Globus pallidus (tissue), 1 donor: ENCODE data around the gene SPATA3.
"Not testable (repeated sequence)": the region's sequence is repeated elsewhere in the genome, so short reads cannot be mapped to it uniquely, and the experiment has no call there.

Source experiments
- DNase-seq: peaks from one replicate; pipeline ENCODE4 v3.0.0-alpha.2; 2015; ENCODE audit warnings: low spot score

Gene SPATA3

DNA sequence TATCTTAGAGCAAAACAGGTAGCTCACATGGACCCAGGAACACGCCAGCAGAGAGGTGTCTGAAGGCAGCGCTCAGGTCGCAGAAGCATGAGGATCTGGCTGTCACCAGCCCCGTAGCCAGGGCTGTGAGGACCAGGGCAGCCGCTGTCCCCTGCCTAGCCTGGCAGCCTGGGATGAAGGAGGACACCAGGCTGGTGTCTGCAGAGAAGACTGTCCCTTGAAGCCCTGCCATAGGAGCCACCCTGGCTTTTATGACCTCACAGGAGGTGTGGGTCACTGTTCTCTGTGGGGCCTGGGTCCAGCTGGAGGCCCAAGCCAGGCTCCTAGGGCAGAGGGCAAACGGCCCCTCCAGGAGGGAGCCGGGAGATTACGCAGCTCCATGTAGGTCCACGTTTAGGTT lies at the start of gene SPATA3:
Gene SPATA3, plus strand, starts transcription at position 301 of the 400 bp plus-strand sequence. CDS start 113 bp downstream, outside the sequence.
- DNase-seq, result no peak

DNA sequence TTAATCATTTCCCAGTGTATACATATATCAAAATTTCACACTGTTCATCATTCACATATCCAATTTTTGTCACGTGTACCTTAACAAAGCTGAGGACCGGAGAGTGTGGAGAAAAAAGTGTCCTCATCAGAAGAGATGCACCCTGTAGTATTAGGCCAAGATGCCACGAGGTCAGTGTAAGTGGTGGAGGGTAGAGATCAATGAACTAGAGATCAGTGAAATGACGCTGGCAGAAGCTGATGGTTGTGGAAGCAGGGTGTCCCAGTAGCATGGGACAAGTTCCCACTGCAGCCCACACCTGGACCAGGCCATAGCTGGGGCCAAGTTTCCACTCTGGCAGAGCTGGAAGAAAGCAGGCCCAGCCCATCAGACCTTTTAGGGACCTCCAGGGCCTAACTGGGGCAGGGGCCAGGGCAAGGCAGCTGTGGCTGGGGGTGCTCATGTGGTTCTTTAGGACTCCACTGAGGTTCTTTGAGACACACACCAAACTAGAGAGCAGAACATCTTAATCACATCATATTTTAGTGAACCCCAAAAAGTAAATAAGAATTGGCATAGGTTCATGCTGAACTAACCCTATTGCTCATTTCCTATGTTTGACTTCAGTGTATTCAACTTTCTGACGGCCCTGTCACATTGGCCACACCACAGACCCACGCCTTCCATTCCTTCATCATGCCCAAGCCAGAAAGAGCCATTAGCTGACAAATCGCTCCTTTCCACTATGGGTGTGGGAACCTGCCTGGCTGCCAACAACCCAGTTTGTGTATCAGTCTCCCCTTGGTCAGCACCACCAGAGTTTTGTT lies 49.3 kb upstream of the SPATA3 start:
- DNase-seq, result no peak

DNA sequence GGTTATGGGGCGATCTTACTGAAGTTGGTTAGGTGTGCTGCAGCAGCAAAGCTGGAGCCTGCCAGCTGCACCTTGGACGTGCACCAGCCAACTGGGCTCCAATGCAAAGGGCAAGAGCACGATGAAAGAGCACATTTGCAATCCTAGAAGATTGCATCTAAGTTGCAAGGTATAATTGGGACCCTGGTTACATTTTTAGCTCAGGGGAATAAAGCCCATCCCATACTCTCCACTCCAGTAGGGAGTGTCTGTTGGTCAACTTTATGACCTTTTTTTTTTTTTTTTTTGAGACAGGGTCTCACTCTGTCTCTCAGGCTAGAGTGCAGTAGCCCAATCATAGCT lies 48.7 kb upstream of the SPATA3 start:
- DNase-seq, result no peak

DNA sequence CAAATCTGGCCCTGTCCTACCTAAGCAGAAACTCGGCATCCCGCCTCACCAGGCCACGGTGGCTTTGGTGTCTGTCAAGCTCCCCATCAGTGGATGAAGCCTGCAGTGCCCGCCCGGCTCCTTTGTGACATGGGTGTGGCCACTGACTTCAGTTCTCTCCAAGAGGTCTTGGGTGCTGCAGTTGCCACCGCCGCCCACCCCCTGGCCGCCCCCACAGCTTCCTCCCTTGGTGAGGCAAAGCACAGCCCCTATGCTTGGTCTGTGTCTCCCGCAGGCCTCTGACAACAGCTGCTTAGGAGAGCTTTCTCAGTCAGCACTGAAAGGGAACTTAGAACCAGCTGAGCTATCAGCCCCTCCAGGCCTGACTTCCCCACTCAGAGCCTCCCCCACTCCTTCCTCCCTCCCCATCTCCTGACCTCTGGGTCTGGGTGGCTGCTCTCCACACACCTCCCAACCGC lies 48.0 kb upstream of the SPATA3 start:
- peak; percentile 24 for DNase-seq

DNA sequence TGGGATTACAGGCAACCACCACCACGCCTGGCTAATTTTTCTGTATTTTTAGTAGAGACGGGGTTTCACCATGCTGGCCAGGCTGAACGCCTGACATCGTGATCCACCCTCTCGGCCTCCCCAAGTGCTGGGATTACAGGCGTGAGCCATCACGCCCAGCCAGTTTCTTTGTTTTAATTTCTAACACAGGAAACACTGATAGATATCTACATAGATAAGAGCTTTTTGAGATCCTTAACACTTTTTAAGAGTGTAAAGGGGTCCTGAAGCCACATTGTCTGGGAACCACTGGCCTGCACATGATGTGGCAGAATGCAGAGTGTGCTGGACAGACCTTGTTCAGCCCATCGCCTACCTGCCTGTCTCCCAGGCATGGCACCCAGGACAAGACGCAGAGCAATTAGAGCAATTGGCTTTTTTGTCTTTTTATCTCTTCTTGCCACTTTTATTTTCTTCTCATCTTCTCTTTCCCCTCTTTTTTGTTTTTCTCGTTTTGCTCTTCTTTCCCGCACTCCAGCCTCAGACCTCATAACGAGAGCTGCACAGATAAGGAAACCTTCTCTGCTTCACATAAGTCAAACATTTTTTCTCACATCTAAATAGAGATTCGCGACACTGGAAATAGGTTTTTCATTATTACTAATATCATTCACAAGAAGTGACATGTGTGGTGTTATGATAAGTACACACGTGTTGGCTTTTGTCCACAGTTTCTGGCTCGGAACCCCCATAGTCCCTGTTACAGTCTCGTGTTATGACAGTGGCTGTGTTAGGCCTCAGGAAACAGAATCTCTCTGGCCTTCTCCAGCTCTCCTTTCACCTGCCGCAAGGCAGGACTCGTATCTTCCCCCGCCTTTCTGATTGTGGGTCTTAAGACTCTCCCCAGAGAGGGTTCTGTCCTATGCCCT lies 45.7 kb upstream of the SPATA3 start:
- no peak for DNase-seq

DNA sequence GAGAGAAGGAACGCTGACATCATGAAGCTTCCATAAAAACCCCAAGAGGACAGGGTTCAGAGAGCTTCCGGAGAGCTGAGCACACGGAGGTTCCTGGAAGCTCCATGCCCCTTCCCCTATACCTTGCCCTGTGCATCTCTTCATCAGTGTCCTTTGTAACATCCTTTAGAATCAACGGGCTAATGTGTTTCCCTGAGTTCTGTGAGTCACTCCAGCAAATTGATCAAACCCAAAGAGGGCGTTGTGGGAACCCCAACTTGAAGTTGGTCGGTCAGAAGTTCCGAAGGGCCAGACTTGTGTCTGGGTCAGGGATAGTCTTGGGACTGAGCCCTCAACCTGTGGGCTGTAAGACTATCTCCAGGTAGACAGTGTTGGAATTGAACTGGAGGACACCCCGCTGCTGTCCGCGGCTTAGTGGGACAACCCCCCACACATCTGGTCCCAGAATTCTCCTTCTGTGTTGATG lies 45.0 kb upstream of the SPATA3 start:
- DNase-seq, result no peak

DNA sequence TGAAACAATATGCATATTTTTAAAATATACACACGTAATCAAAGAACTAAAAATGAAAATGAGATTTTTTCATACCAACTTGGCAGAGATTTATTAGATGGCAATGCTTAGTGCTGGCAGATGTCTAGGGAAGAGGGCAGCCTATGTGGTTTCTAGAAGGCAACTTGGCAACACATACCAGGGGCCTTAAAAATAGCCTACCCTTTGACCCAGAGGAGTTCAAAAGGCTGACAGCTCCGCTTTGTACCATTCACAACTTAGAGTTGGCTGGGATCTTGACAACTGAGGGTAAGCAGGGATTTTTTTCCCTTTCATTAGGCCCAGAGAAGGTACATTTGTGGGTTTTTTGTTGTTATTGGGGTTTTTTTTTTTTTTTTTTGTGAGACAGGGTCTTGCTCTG lies 44.5 kb upstream of the SPATA3 start:
- no peak for DNase-seq

DNA sequence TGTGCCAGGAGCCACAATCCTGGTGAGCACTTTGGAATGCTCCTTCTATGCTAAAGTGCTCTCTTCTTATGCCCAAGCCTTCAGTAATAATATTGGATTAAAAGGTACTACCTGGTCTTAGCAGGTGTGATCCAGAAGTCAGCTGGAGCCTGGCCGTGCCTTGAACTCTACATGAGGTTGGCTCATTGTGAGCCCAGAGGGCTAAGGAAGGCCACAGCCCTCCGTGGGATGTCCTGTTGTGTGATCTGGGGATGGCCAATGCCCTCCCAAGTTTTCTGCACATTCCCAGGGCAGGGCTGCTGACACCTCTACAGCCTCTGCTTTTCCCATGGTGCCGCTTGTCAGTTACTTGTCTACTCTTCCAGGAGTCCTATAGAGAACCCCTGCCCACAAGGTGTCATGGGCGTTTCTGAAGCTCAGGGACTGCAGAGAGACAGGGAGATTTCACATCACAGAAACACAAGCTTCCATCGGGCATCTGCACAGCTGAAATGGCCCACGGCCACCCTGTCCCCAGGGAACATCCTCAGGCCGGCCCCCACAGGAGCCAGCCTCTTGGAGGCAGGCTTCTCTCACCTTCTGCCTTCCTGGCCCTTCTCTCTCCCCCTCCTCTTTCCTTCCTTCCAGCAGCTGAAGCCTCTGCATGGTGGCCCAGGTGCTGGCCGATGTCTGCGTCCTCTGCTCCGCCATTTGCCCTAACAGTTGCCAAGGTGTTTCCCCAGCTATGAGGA lies 43.5 kb upstream of the SPATA3 start:
- no peak for DNase-seq

DNA sequence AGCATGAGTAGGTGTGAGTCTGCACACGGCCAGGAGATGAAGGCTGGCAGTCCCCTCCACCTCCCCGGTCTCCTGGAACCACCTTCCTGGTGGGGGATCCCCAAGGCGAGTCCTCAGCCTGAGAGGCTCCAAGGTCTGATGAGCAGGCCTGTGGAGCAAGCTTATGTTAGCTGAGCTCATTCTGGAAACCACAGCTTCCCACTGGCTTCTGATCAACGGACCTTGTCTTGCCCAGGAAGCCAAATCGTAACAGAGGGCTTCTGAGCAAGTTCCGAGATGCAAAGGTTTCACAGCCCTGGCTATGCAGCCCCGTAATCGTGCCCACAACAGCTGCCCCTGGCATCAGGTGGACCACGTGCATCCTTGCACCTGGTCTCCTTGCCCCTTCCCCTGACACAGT lies 42.1 kb upstream of the SPATA3 start:
- DNase-seq, result no peak

DNA sequence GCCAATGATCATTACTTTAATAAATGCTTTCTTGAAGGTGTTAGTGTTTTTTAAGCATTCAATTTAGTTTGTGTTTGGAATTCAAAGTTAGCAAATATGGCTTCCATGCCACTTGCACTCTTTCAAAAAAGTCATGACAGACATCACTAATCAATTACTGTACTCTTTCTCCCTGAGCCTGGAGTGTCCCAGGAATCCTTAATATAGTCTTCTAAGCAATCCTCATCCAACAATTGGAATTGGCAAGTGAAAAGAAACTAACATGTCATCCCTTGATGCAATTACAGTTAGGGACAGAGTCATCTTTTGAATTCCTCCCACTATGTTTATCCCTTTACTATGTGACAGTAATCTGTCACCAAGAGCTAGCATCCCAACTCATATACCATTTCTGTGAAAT lies 41.2 kb upstream of the SPATA3 start:
- DNase-seq, result no peak

DNA sequence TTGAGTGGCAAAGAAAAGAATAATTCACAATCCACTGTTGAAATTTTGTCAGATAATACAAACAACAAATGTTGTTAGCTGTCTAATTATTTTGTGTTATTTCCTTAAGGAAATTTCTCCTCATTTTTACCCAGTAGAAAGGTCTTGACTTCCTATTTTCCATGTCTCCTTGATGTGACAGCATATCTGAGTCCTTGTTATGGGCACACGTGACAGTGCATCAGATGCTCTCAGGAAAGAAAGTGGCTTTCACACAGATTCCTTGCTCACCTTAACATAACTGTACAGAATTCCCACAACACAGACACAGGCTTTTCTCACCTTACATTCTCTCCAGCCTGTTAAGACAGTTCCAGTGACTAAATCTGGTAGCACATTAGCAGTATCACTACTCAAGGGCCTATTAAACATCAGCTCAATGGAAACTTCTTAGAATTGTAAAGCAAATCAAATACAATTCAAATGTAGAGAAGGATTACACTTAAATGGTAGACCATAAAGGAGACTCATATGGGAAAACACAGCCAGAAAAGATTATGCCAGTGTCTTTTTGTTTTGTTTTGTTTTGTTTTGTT lies 40.7 kb upstream of the SPATA3 start:
- no peak for DNase-seq

DNA sequence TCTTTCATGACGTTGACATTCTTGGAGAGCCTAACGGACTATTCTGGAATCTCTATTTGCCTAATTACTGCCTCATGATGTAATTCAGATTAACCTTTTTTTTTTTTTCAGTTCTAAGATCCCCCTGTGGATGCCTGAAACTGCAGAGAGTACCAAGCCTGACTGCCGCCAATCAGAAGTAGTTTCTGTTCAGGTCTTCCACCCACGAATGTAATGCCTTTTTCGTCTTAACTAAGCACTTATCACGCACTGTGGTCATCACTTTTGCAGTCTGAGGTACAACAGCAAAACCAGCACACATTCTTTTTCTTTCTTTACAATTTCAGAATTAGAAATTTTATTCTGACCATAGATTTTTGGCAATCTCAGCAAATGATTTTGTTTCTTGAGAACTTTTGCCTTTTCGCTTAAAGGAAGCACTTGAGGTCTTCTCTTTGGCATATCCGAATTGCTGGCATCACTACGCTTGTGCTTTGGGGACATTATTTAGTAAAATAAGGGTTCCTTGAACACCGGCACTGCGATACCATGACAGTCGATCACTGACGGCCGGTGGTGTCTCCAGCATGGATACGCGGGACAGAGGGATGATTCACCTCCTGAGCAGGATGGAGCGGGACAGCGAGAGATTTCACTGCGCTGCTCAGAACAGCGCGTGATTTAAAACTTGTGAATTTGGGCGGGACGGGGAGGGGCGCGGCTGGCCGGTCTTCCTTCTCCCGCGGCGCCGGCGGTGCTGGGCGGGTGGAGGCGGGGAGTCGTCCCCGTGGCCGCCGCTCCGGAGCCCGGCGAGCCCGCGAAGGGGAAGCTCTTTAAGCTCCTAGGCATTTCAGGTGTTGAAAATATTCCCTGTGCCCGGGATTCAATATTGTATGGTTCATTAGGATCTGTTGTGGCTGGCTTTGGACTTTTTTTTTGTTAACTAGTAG lies 38.8 kb upstream of the SPATA3 start:
- DNase-seq, result no peak

DNA sequence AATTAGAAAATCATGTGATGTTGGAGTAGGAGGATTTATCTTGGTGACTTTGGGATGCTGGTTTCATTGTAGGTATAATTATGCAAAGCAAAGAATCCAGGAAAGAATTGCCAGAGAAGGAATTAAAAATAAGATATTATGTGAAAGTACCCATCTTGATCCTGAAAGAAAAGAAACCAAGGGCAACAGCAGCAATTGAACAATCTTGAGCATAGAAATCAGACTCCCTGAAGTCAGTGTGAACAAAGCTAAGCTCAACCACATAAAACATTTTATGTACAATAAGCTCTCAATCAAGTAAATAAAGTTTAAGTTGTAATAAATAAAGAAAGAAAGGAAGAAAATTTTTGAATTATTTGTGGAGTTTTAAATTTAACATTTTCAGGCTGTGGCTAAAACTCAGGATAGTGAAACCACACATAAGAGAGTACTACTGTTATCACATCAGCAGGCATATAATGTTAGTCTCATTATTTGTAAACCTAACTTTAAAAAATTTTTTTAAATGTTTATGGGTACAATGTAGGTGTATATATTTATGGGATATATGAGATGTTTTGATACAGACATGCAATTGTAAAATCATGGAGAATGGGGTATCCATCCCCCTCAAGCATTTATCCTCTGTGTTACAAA lies 38.0 kb upstream of the SPATA3 start:
- DNase-seq, result no peak

DNA sequence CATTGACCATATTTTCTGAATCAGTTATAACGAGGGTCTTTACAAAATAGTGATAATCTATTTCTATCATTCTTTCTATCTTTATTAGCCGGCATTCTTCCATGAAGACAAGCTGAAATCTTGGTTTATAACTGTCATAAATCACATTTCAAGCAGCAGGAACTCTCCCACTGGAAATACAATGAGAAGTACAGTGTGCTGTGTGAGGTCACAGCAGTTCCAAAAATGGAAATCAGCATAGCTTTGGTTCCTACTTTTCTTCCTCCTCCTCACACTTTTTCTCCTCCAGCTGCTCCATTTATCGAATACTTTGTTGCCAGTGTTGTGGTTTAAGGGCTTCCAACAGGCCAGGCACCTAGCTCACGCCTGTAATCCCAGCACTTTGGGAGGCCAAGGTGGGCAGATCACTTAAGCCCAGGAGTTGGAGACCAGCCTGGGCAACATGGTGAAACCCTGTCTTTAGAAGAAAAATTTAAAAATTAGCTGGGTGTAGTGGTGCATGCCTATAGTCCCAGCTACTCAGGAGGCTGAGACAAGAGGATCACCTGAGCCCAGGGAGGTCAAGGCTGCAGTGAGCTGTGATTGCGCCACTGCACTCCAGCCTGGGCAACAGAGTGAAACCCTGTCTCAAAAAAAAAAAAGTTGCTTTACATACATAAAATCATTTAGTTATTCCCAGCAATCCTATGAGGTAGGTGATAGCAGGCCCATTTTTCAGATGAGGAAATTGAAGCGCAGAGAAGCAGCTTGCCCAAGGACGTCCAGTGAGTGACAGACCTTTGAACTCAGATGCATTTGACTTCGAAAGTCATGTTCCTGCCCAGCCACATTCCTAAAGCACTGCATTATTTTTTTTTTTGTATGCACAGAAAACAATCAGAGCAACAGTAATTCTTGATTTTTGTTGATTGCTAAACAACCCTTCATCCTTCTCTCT lies 36.8 kb upstream of the SPATA3 start:
- DNase-seq, result no peak

DNA sequence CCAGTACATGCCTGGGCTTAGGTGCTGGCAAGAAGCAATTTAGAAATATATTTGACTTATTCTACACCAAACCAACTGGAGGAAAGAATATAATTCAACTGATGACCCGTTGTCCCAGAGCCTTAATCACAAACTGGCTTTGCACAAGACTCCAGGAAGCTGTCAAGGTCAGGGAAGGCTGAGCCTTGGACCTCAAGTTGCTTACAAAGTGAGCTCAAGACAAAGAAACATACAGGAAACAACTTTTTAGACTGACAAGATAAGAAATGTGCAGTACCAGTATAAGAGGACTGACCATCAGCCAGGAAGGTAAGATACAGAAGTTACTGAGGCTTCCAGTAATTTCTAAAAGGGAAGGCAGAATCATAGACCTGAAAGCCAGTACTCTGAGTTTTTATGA lies 35.9 kb upstream of the SPATA3 start:
- DNase-seq, result no peak

DNA sequence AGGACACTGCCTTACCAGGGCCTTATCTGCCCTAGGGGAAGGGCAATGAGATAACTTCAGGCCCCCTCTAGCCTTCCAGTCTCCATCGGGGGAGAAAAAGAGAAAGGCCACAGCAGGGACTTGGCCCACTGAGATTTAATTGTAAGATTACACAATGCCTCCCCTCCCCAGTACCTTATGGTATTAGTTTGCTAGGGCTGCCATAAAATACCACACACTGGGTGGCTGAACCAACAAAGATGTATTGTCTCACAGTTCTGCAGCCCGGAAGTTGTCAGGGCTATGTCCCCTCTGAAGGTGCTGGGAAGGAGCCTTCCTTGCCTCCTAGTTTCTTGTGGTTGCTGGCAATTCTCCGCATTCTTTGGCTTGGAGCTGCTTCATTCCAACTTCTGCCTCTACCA lies 34.8 kb upstream of the SPATA3 start:
- no peak for DNase-seq

DNA sequence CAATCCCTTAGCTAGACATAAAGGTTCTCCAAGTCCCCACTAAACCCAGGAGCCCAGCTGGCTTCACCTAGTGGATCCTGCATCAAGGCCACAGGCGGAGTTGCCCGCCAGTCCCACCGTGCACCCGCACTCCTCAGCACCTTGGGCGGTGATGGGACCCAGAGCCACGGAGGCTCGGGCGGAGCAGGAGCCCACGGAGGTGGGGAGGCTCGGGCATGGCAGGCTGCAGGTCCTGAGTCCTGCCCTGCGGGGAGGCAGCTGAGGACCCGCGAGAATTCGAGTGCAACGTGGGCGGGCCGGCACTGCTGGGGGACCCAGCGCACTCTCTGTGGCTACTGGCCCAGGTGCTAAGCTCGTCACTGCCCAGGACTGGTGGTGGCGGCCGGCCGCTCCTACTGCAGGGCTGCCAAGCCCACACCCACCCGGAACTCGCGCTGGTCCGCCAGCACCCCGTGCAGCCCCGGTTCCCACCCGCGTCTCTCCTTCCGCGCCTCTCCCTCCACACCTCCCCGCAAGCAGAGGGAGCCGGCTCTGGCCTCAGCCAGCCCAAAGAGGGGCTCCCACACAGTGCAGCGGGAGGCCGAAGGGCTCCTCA lies 31.7 kb upstream of the SPATA3 start:
- no peak for DNase-seq

DNA sequence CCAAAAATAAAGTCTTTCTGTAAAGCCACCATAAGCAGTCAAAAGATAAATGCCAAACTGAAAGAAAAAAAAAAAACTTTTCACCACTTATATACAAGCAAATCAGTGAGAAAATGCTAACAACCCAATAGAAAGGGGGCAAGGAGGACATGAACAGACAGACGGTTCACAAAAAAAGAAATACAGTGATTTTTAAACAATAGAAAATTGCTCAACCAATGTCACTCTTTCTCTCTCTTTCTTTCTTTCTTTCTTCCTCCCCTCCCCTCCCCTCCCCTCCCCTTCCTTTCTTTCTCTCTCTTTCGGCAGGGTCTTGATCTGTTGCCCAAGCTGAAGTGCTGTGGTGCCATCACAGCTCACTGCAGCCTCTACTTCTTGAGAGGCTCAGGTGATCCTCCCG lies 28.8 kb upstream of the SPATA3 start:
- no peak for DNase-seq

DNA sequence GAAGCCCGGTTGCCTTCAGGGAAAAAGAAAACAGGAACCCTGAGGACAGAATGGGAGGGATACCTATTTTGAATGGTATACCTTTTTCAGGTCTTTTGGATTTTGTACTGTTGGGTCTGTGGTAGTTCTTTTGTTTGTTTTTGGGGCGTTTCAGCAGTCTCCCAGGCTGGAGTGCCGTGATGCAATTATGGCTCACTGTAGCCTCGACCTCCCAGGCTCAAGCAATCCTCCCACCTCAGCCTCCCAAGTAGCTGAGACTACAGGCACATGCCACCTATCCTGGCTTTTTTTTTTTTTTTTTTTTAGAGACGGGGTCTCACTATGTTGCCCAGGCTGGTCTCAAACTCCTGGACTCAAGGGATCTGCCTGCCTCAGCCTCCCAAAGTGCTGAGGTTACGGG lies 27.6 kb upstream of the SPATA3 start:
- DNase-seq, result not testable (repeated sequence)
